K562 (cell line): ENCODE data around the gene COQ9. TPM values are rescaled to one million over a fixed set of nuclear protein-coding genes. Genes with fewer than 3 reads are reported as not detected.

Experiments
- ATF7 ChIP-seq: fragments of 450-650 bp; IDR thresholded peaks from 2 replicates; pipeline ENCODE4 v1.7.1; 2014; ENCODE audit warnings: mild to moderate bottlenecking, moderate library complexity
- ETV1 ChIP-seq: fragments of 450-650 bp; conservative IDR thresholded peaks from 2 replicates; pipeline ENCODE4 v1.6.1; 2016; ENCODE audit warnings: missing genetic modification characterization, control low read depth, low read depth, missing compliant biosample characterization
- GTF2F1 ChIP-seq: IDR thresholded peaks from 2 replicates; pipeline ENCODE4 v1.6.1; 2011; ENCODE audit warnings: low read depth, low read length, improper control_type of control experiment
- KDM4B ChIP-seq, 2 experiments: fragments of 450-650 bp in 1 of 2; sonication (generic) in 1 of 2; IDR thresholded peaks; 2 replicates each; pipeline ENCODE4 v1.6.1; 2016 to 2017; ENCODE audit warnings: borderline replicate concordance in 2 of 2, antibody characterized with exemption in 1 of 2, low read depth in 1 of 2, mild to moderate bottlenecking in 1 of 2
- MYC ChIP-seq, 2 experiments: fragments of 250-450 bp in 1 of 2; sonication (Bioruptor Pico) in 1 of 2; IDR thresholded peaks; 2 replicates each; pipeline versions ENCODE4 v1.5.1 to v1.6.1; 2012 to 2021; ENCODE audit warnings: low read depth in 2 of 2, borderline replicate concordance in 1 of 2, improper control_type of control experiment in 1 of 2, low read length in 1 of 2, mild to moderate bottlenecking in 1 of 2, moderate library complexity in 1 of 2
- NRF1 ChIP-seq, 2 experiments: fragments of 450-650 bp; IDR thresholded peaks in 1 of 2; conservative IDR thresholded peaks in 1 of 2; 2 replicates each; pipeline ENCODE4 v1.6.1; 2014; ENCODE audit warnings: mild to moderate bottlenecking in 2 of 2
- RAD21 ChIP-seq, 2 experiments: fragments of 250-450 bp in 1 of 2; fragments of 450-650 bp in 1 of 2; sonication (Bioruptor Pico) in 1 of 2; formaldehyde crosslinking in 1 of 2; IDR thresholded peaks in 1 of 2; conservative IDR thresholded peaks in 1 of 2; 2 replicates each; pipeline versions ENCODE4 v1.4.0 to v1.8.0; 2020 to 2022; ENCODE audit warnings: mild to moderate bottlenecking in 2 of 2, moderate library complexity in 1 of 2
- RB1 ChIP-seq: fragments of 450-650 bp; IDR thresholded peaks from 2 replicates; pipeline ENCODE4 v1.6.1; 2017; ENCODE audit warnings: low read depth, mild to moderate bottlenecking
- ZEB2 ChIP-seq: fragments of 450-650 bp; IDR thresholded peaks from 2 replicates; pipeline ENCODE4 v1.6.1; 2016
- ZMIZ1 ChIP-seq, 2 experiments: fragments of 150-350 bp in 1 of 2; IDR thresholded peaks; 2 replicates each; pipeline ENCODE4 v1.6.1; 2012 to 2016; ENCODE audit warnings: low read depth in 2 of 2, low read length in 2 of 2, mild to moderate bottlenecking in 1 of 2, moderate library complexity in 1 of 2
- polyA plus RNA-seq, 8 experiments: library from polyadenylated mRNA; depleted of rRNA in 4 of 8; stranded (reverse) in 5 of 8; unstranded in 3 of 8; fragments of >200 nt; fragmentation: Nextera tagmentation in 2 of 8; fragmentation: Illumina TruSeq in 1 of 8; extraction: Ambion mirVana in 2 of 8; extraction: Trizol in 1 of 8; gene quantifications; 2 replicates each; pipeline versions ENCODE4 v1.2.1 to v1.2.3, GENCODE V29; 2011 to 2014; ENCODE audit warnings: inconsistent platforms in 1 of 8, missing spikeins in 1 of 8
- total RNA-seq, 7 experiments: library from RNA; depleted of rRNA in 6 of 7; stranded (reverse); fragments of >200 nt in 6 of 7; fragmentation: Illumina TruSeq in 2 of 7; extraction: Trizol in 2 of 7; gene quantifications; 2 replicates each; pipeline versions ENCODE4 v1.2.1 to v1.2.3, GENCODE V29; 2011 to 2021; ENCODE audit warnings: low replicate concordance in 1 of 7
- TF ChIP-seq, protein P1 (sequence below): fragments of 200-800 bp; sonication (Bioruptor generic); IDR thresholded peaks from 2 replicates; pipeline ENCODE4 v1.6.1; 2017; ENCODE audit warnings: missing genetic modification characterization, missing compliant biosample characterization
- TF ChIP-seq, protein P2 (sequence below), 2 experiments: fragments of 450-650 bp; formaldehyde crosslinking in 1 of 2; IDR thresholded peaks; 2 replicates each; pipeline versions ENCODE4 v1.4.0 to v1.6.1; 2014 to 2020; ENCODE audit warnings: mild to moderate bottlenecking in 2 of 2, borderline replicate concordance in 1 of 2, low read depth in 1 of 2

The COQ9 gene
- total and polyA plus RNA-seq, 9 of the 15 experiments (the other 6 are each of a cell fraction or from before 2014, with no cell fraction given), result 35.0 to 139 (median 71.4) TPM

GRCh38 chr16:57475711-57476339 lies 28.5 kb downstream of the COQ9 start (continued):
- TF ChIP-seq ZMIZ1 (IDR thresholded peaks at IDR 0.05; ENCODE audit: low read depth in 2 of 2, low read length in 2 of 2), result 0 out of 4 replicates have a peak, but pooled peaks of 1 of the 2 experiments have one; percentile 29
- peak; percentile 45; the same call in 1 of the 2 replicates for TF ChIP-seq MYC (IDR thresholded peaks at IDR 0.05; ENCODE audit: low read depth, low read length)
- no peak for TF ChIP-seq MYC (CRISPR knock-in tag; IDR thresholded peaks at IDR 0.05; ENCODE audit: borderline replicate concordance, low read depth)
- TF ChIP-seq KDM4B (IDR thresholded peaks at IDR 0.05; ENCODE audit: borderline replicate concordance in 2 of 2, low read depth in 1 of 2), result 0 out of 4 replicates have a peak, but pooled peaks of 1 of the 2 experiments have one; percentile 22
- peak; percentile 59 to 72; a peak in 3 of 4 replicates for TF ChIP-seq RAD21 (CRISPR knock-in tag; conservative IDR thresholded peaks at IDR 0.05 in 1 of 2, IDR thresholded peaks at IDR 0.05 in 1 of 2)
- TF ChIP-seq ATF7, result 0 out of 2 replicates have a peak, but pooled peaks have one; percentile 34
- TF ChIP-seq NRF1 (conservative IDR thresholded peaks at IDR 0.05 in 1 of 2, IDR thresholded peaks at IDR 0.05 in 1 of 2), result peak in 1 of 2 experiments; percentile 15; a peak in 1 of 4 replicates
- TF ChIP-seq ZEB2, result 0 out of 2 replicates have a peak, but pooled peaks have one; percentile 22
- TF ChIP-seq GTF2F1, result no peak
- TF ChIP-seq, protein P1, sequence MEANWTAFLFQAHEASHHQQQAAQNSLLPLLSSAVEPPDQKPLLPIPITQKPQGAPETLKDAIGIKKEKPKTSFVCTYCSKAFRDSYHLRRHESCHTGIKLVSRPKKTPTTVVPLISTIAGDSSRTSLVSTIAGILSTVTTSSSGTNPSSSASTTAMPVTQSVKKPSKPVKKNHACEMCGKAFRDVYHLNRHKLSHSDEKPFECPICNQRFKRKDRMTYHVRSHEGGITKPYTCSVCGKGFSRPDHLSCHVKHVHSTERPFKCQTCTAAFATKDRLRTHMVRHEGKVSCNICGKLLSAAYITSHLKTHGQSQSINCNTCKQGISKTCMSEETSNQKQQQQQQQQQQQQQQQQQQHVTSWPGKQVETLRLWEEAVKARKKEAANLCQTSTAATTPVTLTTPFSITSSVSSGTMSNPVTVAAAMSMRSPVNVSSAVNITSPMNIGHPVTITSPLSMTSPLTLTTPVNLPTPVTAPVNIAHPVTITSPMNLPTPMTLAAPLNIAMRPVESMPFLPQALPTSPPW (CRISPR knock-in tag), result peak; percentile 55
- peak; percentile 87 for TF ChIP-seq ETV1
- TF ChIP-seq, protein P2, sequence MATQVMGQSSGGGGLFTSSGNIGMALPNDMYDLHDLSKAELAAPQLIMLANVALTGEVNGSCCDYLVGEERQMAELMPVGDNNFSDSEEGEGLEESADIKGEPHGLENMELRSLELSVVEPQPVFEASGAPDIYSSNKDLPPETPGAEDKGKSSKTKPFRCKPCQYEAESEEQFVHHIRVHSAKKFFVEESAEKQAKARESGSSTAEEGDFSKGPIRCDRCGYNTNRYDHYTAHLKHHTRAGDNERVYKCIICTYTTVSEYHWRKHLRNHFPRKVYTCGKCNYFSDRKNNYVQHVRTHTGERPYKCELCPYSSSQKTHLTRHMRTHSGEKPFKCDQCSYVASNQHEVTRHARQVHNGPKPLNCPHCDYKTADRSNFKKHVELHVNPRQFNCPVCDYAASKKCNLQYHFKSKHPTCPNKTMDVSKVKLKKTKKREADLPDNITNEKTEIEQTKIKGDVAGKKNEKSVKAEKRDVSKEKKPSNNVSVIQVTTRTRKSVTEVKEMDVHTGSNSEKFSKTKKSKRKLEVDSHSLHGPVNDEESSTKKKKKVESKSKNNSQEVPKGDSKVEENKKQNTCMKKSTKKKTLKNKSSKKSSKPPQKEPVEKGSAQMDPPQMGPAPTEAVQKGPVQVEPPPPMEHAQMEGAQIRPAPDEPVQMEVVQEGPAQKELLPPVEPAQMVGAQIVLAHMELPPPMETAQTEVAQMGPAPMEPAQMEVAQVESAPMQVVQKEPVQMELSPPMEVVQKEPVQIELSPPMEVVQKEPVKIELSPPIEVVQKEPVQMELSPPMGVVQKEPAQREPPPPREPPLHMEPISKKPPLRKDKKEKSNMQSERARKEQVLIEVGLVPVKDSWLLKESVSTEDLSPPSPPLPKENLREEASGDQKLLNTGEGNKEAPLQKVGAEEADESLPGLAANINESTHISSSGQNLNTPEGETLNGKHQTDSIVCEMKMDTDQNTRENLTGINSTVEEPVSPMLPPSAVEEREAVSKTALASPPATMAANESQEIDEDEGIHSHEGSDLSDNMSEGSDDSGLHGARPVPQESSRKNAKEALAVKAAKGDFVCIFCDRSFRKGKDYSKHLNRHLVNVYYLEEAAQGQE (IDR thresholded peaks at IDR 0.05; ENCODE audit: borderline replicate concordance), result peak; percentile 58; the same call in 1 of the 2 replicates
- TF ChIP-seq, protein P2 (CRISPR knock-in tag; IDR thresholded peaks at IDR 0.05; ENCODE audit: low read depth), result no peak
- TF ChIP-seq RB1, result peak; percentile 40
